Epithelial cell of esophagus (primary cell): ENCODE measurements around the gene KAZN.

Experiments used
- DNase-seq: peaks from one replicate; pipeline ENCODE4 v3.0.0; 2010; ENCODE audit warnings: low read depth
- H3K4me3 ChIP-seq: 2 replicates; pipeline ENCODE4 v1.5.1; 2011; ENCODE audit warnings: mild to moderate bottlenecking, low read length, control low read depth
- CTCF ChIP-seq: IDR thresholded peaks from 2 replicates; pipeline ENCODE4 v1.5.1; 2011; ENCODE audit warnings: low read depth, mild to moderate bottlenecking, low read length, control low read depth, inconsistent platforms; ENCODE audit not compliant: insufficient read depth; ENCODE audit errors: missing control alignments

KAZN gene

GRCh38 chr1:15146142-15146680 lies 547.7 kb downstream of the KAZN start:
- DNase-seq, result no peak
- no peak for TF ChIP-seq CTCF
- H3K4me3 ChIP-seq, result no peak overlapping the region

DNA sequence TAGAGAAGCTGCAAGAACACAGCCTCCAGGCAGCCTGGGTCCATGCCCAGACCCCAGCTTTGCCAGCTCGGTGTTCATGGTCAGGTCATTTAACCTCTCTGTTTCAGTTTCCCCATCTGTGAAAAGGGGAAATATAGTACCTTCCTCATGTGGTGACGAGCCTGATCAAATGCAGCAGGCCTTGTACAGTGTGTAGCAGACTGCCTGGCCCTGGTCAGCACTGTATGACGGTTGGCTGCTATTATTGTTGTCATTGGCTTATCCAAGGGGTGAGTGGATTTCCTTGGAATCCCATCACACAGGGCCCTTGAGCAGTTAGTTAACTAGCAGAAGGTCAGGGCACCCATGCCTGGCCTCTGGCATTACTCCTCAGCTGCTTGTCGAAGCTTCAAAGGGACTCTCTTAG lies 548.5 kb downstream of the KAZN start:
- DNase-seq, result no peak
- H3K4me3 ChIP-seq, result no peak overlapping the region
- no peak for TF ChIP-seq CTCF

- DNase-seq, result no peak
- TF ChIP-seq CTCF, result no peak
- H3K4me3 ChIP-seq, result no peak overlapping the region
These were observed 549.5 kb downstream of the KAZN start for GRCh38 chr1:15148004-15148403.

DNA sequence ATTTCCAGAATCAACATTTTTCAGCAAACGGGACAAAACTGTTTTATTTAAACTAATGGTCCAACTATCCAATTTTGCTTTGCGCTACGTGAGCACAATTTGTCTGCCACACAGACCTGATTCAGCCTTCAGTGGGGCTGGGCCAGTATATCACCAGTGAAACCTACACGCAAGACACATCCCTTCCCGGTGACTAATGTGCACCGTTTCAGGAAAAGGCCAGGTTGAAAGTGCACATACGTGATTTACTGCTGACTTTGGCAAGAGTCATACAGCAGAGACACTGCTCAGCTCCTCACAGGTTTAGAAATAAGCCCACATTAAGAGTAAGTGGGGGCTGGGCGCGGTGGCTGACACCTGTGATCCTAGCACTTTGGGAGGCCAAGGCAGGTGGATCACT lies 550.0 kb downstream of the KAZN start:
- peak; percentile 79 for DNase-seq
- TF ChIP-seq CTCF, result no peak

GRCh38 chr1:15148941-15149340 lies 550.5 kb downstream of the KAZN start:
- no peak overlapping the region for H3K4me3 ChIP-seq
- DNase-seq, result no peak
- no peak for TF ChIP-seq CTCF

More for the DNA sequence above, 550.0 kb downstream of the KAZN start:
- H3K4me3 ChIP-seq, result no peak overlapping the region

DNA sequence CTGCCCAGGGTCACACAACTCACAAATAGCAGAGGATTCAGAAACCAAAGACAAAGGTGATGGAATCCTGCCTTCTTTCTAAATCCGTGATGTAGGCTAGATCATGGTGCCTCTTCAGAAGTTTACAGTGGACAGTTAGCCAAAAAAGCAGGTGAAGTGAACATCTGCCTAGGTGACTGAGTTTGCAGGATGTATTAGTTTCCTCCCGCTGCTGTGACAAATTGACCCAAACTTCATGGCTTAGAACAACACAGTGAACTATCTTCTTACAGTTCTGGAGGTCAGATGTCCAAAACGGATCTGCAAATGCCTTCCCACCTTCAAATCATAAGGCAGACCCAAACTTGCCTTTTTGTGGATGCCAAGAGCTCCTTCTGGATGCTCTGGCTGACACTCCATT lies 551.9 kb downstream of the KAZN start:
- no peak overlapping the region for H3K4me3 ChIP-seq
- DNase-seq, result no peak
- TF ChIP-seq CTCF, result no peak

- DNase-seq, result no peak
- TF ChIP-seq CTCF, result no peak
- no peak overlapping the region for H3K4me3 ChIP-seq
These were observed 552.9 kb downstream of the KAZN start for GRCh38 chr1:15151377-15151806.
